PC-9 (cell line): ENCODE results near the gene ITPR3.

Source experiments
- CTCF ChIP-seq: fragments of 200-600 bp; sonication (generic); conservative IDR thresholded peaks from 2 replicates; pipeline ENCODE4 v1.6.1; 2017; ENCODE audit warnings: mixed run types, antibody characterized with exemption, mild to moderate bottlenecking, moderate library complexity
- EZH2 ChIP-seq: fragments of 200-600 bp; sonication (generic); IDR thresholded peaks from 2 replicates; pipeline ENCODE4 v1.8.0; 2017; ENCODE audit warnings: antibody characterized with exemption, low read depth

DNA sequence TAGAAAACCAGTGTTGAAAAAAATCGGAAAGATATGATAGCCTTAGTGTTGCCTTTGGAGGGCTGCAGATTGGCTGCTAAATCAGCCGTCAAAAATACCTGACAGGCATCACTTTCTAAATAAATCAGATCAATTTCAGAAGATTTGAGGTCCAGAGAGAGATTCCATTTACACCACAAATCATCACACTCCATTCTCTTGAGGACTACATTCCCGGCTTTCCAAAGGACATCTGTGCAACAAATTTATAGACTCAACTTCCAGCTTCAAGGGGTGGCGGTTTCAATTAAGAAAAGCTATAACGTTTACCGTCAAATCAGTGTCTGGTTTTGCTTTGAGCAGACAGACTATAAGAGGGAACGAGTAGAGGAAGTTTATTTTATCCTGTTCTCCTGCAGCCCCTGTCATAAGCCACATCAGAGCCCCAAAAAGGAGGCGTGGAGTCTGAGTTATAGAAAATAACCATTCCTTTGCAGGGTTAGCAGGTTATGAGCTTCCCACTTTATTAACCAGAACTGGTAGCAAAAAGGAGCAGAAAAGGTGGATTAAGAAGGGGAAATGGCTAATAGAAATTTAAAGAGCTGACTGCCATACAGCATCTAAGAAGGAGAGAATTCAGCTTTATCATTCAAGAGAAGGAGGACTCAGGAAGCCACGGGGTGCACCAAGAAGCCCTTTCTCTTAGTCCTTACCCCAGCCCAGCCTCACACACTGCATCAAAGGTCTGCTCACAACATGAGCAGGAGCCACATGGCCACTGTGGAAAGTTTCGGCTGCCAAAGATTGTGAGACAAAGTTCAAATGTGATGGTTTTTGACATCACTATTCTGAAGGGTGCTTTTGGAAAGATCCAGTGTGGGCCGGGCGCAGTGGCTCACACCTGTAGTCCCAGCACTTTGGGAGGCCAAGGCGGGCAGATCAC lies 103.2 kb downstream of the ITPR3 start:
- TF ChIP-seq CTCF = no peak
- no peak for TF ChIP-seq EZH2
